Kidney epithelial cell (primary cell): ENCODE data around the gene CFAP141. TPM values are rescaled to one million over a fixed set of nuclear protein-coding genes. Genes with fewer than 3 reads are reported as not detected.
A peak's percentile ranks its signal among the peaks of the same experiment; 100 is the strongest.
"Not testable (repeated sequence)": the region's sequence is repeated elsewhere in the genome, so short reads cannot be mapped to it uniquely, and the experiment has no call there.

Source experiments
- DNase-seq: peaks from one replicate; pipeline ENCODE4 v3.0.0-alpha.2; 2010; ENCODE audit warnings: low read depth
- H3K27me3 ChIP-seq: 2 replicates; pipeline ENCODE4 v1.6.0; 2011; ENCODE audit warnings: low read length; ENCODE audit not compliant: control insufficient read depth, insufficient read depth
- H3K36me3 ChIP-seq: 2 replicates; pipeline ENCODE4 v1.5.1; 2011; ENCODE audit warnings: low read length; ENCODE audit not compliant: control insufficient read depth, insufficient read depth
- H3K4me3 ChIP-seq: 2 replicates; pipeline ENCODE4 v1.5.1; 2011; ENCODE audit warnings: low read depth, mild to moderate bottlenecking, control low read depth, low read length
- CTCF ChIP-seq: IDR thresholded peaks from 2 replicates; pipeline ENCODE4 v1.5.1; 2011; ENCODE audit warnings: mild to moderate bottlenecking, moderate library complexity, low read length, control low read depth, inconsistent platforms; ENCODE audit not compliant: insufficient read depth, poor library complexity, severe bottlenecking
- total RNA-seq: library from RNA; depleted of rRNA; stranded (reverse); fragments of >200 nt; gene quantifications from 2 replicates; pipeline ENCODE4 v1.2.3, GENCODE V29; 2015

CFAP141 gene
- total RNA-seq, 1 donor from 2014 or later, result not detected

GRCh38 chr1:154219541-154219940 lies 13.4 kb upstream of the CFAP141 start:
- Histone ChIP-seq H3K27me3 (no peaks in the 10 kb centered on the region), H3K36me3 (no peaks in the 10 kb centered on the region), H3K4me3 (peak overlapping the region; percentile 91)
- no peak for TF ChIP-seq CTCF
- no peak for DNase-seq

- Histone ChIP-seq H3K27me3 (no peaks in the 10 kb centered on the region), H3K4me3 (no peak overlapping the region), H3K36me3 (peaks cover 2% of the 10 kb centered on the region)
- no peak for TF ChIP-seq CTCF
- DNase-seq, result no peak
Measured at GRCh38 chr1:154218545-154218944, 12.4 kb upstream of the CFAP141 start.

- Histone ChIP-seq H3K4me3 (no peak overlapping the region), H3K27me3 (no peaks in the 10 kb centered on the region), H3K36me3 (peaks cover 6% of the 10 kb centered on the region)
- TF ChIP-seq CTCF, result no peak
- no peak for DNase-seq
Measured at GRCh38 chr1:154213274-154213673, 7.1 kb upstream of the CFAP141 start.

DNA sequence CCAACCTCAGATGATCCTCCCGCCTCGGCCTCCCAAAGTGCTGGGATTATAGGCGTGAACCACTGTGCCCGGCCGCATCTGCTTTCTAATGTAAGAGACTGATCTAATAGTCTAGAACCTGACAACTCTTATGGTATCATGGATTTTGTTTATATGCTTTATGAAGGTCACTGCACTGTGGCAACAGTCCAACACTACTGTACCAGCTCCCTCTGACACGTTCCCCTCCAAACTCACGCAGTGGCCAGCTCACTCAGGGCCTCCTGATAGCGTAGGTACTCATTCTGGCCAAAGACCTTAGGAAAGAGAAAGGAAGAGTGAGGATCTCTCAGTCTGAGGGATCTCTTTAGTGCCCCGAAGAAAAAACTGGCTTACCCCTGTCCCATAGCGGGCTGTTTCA lies 6.0 kb upstream of the CFAP141 start:
- no peak overlapping the region for H3K4me3 ChIP-seq
- DNase-seq, result no peak
- no peak for TF ChIP-seq CTCF
- no peaks in the 10 kb centered on the region for H3K27me3 ChIP-seq
- H3K36me3 ChIP-seq, result peaks cover 6% of the 10 kb centered on the region

DNA sequence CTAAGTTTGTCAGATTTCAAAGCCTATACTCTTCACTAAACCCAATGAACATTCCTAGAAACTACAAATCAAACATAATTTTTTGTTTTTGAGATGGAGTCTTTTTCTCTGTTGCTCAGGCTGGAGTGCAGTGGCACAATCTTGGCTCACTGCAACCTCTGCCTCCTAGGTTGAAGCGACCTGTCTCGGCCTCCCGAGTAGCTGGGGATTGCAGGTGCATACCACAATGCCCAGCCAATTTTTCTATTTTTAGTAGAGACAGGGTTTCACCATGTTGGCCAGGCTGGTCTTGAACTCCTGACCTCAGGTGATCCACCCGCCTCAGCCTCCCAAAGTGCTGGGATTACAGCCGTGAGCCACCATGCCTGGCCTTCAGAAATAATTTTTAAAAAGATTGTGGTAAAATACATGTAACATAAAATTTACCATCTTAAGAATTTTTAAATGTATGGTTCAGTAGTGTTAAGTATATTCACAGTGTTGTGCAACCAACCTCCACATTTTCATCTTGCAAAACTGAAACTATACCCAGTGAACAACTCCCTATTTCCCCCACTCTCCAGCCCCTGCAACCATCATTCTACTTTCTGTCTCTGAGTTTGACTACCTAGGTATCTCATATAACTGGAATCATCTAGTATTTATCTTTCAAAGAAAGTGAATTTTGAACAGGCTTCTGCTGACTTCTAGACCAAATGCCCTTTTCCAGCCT lies 2.7 kb upstream of the CFAP141 start:
- no peak for TF ChIP-seq CTCF
- Histone ChIP-seq H3K36me3 (peaks cover 10% of the 10 kb centered on the region), H3K4me3 (no peak overlapping the region), H3K27me3 (no peaks in the 10 kb centered on the region)
- no peak for DNase-seq

GRCh38 chr1:154207262-154207661 lies 1.1 kb upstream of the CFAP141 start:
- no peak overlapping the region for H3K4me3 ChIP-seq
- DNase-seq, result no peak

DNA sequence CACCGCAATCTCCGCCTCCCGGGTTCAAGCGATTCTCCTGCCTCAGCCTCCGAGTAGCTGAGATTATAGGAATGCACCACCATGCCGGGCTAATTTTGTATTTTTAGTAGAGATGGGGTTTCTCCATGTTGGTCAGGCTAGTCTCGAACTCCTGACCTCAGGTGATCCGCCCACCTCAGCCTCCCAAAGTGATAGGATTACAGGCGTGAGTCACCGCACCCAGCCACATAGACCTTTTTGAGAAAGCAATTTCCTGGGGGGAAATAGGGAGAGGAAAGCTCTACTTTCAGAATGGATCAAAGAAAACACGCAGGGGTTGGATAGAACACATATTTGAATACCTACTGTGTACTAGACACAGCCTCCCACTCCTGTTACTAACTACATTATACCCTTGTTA lies 355 bp downstream of the CFAP141 start:
- H3K27me3 ChIP-seq, DNase-seq, H3K36me3 ChIP-seq, H3K4me3 ChIP-seq: not testable (repeated sequence)

More at GRCh38 chr1:154207262-154207661, 1.1 kb upstream of the CFAP141 start:
- no peaks in the 10 kb centered on the region for H3K27me3 ChIP-seq
- no peak for TF ChIP-seq CTCF
- peaks cover 6% of the 10 kb centered on the region for H3K36me3 ChIP-seq
